ENCODE measurements around the gene PLOD1. TPM values are rescaled to one million over a fixed set of nuclear protein-coding genes. Genes with fewer than 3 reads are reported as not detected.

Gene PLOD1
- total and polyA plus RNA-seq, 2 donors (not counting 1 experiment from before 2014, with no cell fraction given) = 10.4 to 13.4 TPM

GRCh38 chr1:11955221-11955620, 20.7 kb downstream of the PLOD1 start:
- 100% methylated on average over 2 of the region's 6 CpGs for WGBS (ENCODE audit: insufficient coverage)
- DNase-seq = no peak
- no peaks in the 10 kb centered on the region for H3K4me1 Mint-ChIP-seq

DNA sequence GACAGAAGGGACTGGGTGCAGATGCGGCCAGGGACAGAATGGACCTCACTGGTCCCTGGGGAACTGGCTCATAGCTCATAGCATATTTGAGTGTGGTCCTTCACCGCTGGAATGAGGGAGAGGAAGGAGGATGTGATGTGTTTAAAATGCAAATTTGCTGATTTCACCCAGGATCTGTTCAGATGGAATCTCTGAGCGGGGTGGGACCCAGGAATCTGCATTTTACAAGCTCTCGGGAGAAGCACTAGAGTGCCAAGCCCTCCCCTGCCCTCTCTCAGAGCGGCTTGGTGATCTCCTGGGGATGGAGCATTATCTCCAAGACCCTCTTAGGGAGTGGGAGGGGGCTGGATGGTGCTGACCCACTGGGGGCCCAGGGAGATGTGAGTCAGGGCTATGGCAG, 22.9 kb downstream of the PLOD1 start:
- H2AFZ ChIP-seq (ENCODE audit: insufficient read depth, low read depth, low read length, poor library complexity, severe bottlenecking) = no peak overlapping the region
- WGBS (ENCODE audit: insufficient coverage) = 94% methylated on average over 4 of the region's 5 CpGs
- CTCF ChIA-PET = interaction anchor here (0.5 kb wide), 1 partner anchor 36 kb away, joined by 3 read pairs; no protein-coding TSS in a partner anchor
- TF ChIP-seq EZH2 (IDR thresholded peaks at IDR 0.05; ENCODE audit: borderline replicate concordance, insufficient read depth, low read depth, low read length, poor library complexity, severe bottlenecking) = no peak
- no peak for TF ChIP-seq CTCF (IDR thresholded peaks at IDR 0.05)
- no peaks in the 10 kb centered on the region for H3K27me3 ChIP-seq (replicated peaks in 1 of 4; ENCODE audit: control extremely low read depth in 1 of 4, control insufficient read depth in 3 of 4, insufficient read depth in 4 of 4, low read length in 3 of 4)
- Mint-ChIP-seq H3K27me3 (no peaks in the 10 kb centered on the region), H3K9me3 (ENCODE audit: insufficient read depth) (no peaks in the 10 kb centered on the region), H3K4me1 (no peaks in the 10 kb centered on the region), H3K4me3 (no peak overlapping the region), H3K27ac (no peak overlapping the region)
- DNase-seq (no peak), ATAC-seq (ENCODE audit: low read depth) (no peak)
- no peak overlapping the region for H3K27ac ChIP-seq (ENCODE audit: low read length in 2 of 2)
- H3K79me2 ChIP-seq (ENCODE audit: control insufficient read depth, insufficient read depth, low read length) = no peaks in the 10 kb centered on the region
- POLR2A ChIA-PET = no interaction called here
- no peaks in the 10 kb centered on the region for H4K20me1 ChIP-seq (ENCODE audit: control insufficient read depth, insufficient read depth, low read length, poor library complexity, severe bottlenecking)
- H3K4me2 ChIP-seq (replicated peaks; ENCODE audit: low read depth, low read length, poor library complexity, severe bottlenecking) = no peak overlapping the region
- no peaks in the 10 kb centered on the region for H3K36me3 ChIP-seq (replicated peaks in 1 of 2; ENCODE audit: control extremely low read depth in 1 of 2, control insufficient read depth in 1 of 2, extremely low read depth in 1 of 2, insufficient read depth in 2 of 2, low read length in 1 of 2)
- no peaks in the 10 kb centered on the region for H3K4me1 ChIP-seq (ENCODE audit: control insufficient read depth in 2 of 2, insufficient read depth in 2 of 2, low read length in 2 of 2)
- H3K9me3 ChIP-seq (ENCODE audit: control extremely low read depth in 1 of 3, control insufficient read depth in 2 of 3, insufficient read depth in 1 of 3, low read length in 2 of 3) = no peaks in the 10 kb centered on the region
- H3K9ac ChIP-seq (ENCODE audit: low read length) = no peak overlapping the region
- intact Hi-C loops (cut with micrococcal nuclease) = no loop called here
- no peak overlapping the region for H3K4me3 ChIP-seq (ENCODE audit: control extremely low read depth in 1 of 5, extremely low read depth in 1 of 5, insufficient read depth in 1 of 5, low read depth in 2 of 5, low read length in 4 of 5)

More at GRCh38 chr1:11955221-11955620, 20.7 kb downstream of the PLOD1 start:
- Mint-ChIP-seq H3K4me3 (no peak overlapping the region), H3K27ac (no peak overlapping the region), H3K27me3 (no peaks in the 10 kb centered on the region), H3K9me3 (ENCODE audit: insufficient read depth) (no peaks in the 10 kb centered on the region)
- intact Hi-C loops (cut with micrococcal nuclease) = no loop called here
- TF ChIP-seq EZH2 (IDR thresholded peaks at IDR 0.05; ENCODE audit: borderline replicate concordance, insufficient read depth, low read depth, low read length, poor library complexity, severe bottlenecking) = no peak
- no peak for TF ChIP-seq CTCF (IDR thresholded peaks at IDR 0.05)
- Histone ChIP-seq H3K9ac (ENCODE audit: low read length) (no peak overlapping the region), H3K4me3 (ENCODE audit: control extremely low read depth in 1 of 5, extremely low read depth in 1 of 5, insufficient read depth in 1 of 5, low read depth in 2 of 5, low read length in 4 of 5) (no peak overlapping the region), H3K4me2 (replicated peaks; ENCODE audit: low read depth, low read length, poor library complexity, severe bottlenecking) (no peak overlapping the region), H3K4me1 (ENCODE audit: control insufficient read depth in 2 of 2, insufficient read depth in 2 of 2, low read length in 2 of 2) (no peaks in the 10 kb centered on the region), H3K9me3 (ENCODE audit: control extremely low read depth in 1 of 3, control insufficient read depth in 2 of 3, insufficient read depth in 1 of 3, low read length in 2 of 3) (no peaks in the 10 kb centered on the region), H3K36me3 (replicated peaks in 1 of 2; ENCODE audit: control extremely low read depth in 1 of 2, control insufficient read depth in 1 of 2, extremely low read depth in 1 of 2, insufficient read depth in 2 of 2, low read length in 1 of 2) (no peaks in the 10 kb centered on the region), H3K27ac (ENCODE audit: low read length in 2 of 2) (no peak overlapping the region), H3K79me2 (ENCODE audit: control insufficient read depth, insufficient read depth, low read length) (no peaks in the 10 kb centered on the region), H4K20me1 (ENCODE audit: control insufficient read depth, insufficient read depth, low read length, poor library complexity, severe bottlenecking) (no peaks in the 10 kb centered on the region), H2AFZ (ENCODE audit: insufficient read depth, low read depth, low read length, poor library complexity, severe bottlenecking) (no peak overlapping the region), H3K27me3 (replicated peaks in 1 of 4; ENCODE audit: control extremely low read depth in 1 of 4, control insufficient read depth in 3 of 4, insufficient read depth in 4 of 4, low read length in 3 of 4) (no peaks in the 10 kb centered on the region)
- ChIA-PET CTCF (no interaction called here), POLR2A (no interaction called here)
- no peak for ATAC-seq (ENCODE audit: low read depth)

Data from B cell (primary cell).